ENCODE measurements around the gene SYNE2. TPM values are rescaled to one million over a fixed set of nuclear protein-coding genes. Genes with fewer than 3 reads are reported as not detected.

Gene SYNE2
- polyA plus RNA-seq, 3 donors = 101 to 171 (median 160) TPM

DNA sequence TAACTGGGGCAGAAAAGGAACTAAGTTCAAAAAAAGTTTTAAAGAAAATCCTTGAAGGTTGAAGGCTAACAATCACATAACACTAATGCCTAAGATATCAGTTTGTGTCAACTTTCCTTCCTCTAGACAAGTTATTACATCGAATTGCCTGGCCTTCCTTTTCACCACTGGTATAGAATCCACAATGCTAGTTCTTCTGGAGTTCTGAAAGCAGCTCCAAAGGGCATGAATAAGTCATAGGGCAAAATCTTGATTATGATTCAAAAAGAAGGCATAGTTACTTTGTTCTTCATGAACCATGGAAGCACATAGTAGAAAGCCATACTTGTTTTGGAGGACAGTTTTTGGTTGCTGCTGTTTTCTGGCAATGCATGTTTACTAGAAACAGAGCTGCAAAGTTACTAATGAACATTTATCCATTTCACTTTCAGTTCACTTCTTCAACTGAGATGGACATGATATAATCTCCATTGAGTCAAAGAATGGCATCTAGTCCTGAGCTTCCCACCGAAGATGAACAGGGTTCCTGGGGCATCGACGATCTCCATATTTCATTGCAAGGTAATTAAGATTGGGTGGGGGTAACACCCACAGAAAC is 56.0 kb downstream of the SYNE2 start:
- DNase-seq = no peak

DNA sequence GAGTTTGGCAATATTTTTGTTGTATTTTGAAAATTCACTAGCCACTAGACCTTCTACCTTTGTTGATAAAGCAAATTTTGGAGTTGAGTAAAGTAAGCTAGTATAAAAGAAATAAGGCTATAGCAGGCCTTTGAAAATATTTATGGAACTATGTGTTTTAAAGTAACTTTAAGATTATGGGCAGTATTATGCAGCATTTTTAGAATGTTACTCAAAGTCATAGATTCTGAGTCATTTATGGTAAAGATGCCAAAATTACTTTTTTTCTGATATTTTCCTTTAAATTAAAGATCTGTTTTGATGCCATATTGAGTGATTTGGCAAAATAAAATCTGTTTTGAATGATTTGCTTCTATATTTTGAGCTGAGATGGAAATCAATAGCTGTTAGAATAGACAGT is 57.2 kb downstream of the SYNE2 start:
- DNase-seq = no peak

GRCh38 chr14:63910583-63911363 is 58.0 kb downstream of the SYNE2 start:
- DNase-seq = no peak

GRCh38 chr14:63911404-63911803 is 58.6 kb downstream of the SYNE2 start:
- DNase-seq = no peak

DNA sequence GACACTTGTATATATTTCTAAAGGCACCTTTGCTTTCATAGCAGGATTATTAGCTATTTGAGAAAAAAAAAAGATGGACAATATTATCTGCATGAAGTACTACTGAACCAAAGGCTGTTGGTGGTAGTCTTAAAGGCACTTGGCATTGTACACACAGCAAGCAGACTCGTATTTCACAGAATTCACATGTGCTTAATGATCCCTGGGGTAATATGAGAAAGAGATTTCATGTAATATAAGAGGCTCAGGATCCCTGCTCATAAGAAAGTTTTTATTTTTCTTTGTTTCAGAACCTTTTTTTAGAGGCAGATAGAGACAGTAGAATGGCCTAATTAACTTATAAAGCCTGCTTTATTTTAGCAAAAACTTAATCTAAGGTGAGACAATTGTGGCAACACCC is 59.5 kb downstream of the SYNE2 start:
- DNase-seq = peak; percentile 61

GRCh38 chr14:63918411-63918810 is 65.6 kb downstream of the SYNE2 start:
- DNase-seq = no peak

DNA sequence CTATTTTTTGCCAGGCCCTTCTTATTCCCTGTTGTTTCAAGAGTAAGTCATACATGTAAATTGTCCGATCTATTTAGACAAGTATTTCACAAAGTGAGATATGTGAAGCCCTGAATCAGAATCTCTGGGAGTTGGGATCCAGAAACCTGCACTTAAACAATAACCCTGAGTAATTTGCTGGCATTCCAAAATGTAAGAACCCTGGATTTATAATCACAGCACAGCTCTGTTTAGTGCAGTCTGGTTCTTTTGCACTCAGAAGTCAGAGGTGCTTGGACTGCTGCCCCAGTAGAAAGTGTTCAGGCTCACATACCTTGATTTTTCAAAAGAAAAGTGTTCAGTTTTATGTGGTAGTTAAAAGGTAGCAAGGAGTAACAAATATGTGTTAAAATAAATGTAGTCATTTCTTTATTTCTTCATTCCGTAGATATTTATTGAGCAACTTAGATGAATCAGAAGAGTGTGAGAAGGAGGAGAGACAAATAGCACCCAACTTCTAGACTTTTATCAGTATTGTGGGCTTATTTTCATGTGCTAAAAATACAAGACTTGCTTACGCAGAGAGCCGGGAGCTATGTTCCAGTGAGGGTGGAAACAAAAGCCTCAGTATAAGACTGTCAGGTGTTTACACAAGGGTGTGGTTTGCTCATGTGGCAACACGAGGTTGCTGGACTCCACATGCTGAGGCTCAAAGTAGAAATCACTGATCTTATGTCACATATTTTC is 70.1 kb downstream of the SYNE2 start:
- no peak for DNase-seq

DNA sequence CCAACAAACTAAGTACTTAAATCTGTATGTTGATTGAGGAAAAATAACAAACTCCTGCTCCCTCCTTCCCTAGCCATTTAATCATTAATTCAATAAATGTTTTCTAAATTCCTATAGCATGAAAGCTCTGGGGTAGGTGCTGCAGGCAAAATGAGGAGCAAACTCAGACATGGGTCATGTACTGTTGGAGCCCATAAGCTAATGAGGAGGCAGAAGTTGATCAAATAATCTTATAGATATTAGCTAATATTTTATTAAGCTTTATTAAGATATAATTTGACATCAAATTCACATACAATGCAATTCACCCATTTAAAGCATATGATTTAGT is 70.6 kb downstream of the SYNE2 start:
- DNase-seq = no peak

- DNase-seq = no peak
Measured at GRCh38 chr14:63924375-63924774, 71.6 kb downstream of the SYNE2 start.

DNA sequence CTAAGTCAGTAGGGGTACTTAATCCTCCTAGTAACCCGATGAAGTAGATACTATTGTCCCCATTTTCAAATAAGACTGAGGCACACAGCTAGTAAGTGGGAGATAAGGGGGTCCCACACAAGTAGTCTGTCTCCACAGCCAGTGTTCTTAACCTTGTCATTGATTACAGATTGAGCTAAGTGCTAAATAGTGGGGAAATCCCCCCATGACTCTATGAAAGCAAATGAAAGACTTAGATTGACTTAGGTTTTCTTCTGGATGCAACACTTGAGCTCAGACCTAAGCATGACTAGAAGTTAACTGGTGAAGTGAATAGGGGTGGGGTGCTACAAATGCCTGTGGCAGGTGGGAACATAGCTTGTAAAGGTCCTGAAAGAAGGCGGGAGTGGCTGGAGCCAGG is 73.8 kb downstream of the SYNE2 start:
- no peak for DNase-seq

GRCh38 chr14:63928744-63929174 is 76.0 kb downstream of the SYNE2 start:
- no peak for DNase-seq

GRCh38 chr14:63933110-63933509 is 80.3 kb downstream of the SYNE2 start:
- DNase-seq = no peak

GRCh38 chr14:63933711-63934110 is 80.9 kb downstream of the SYNE2 start:
- DNase-seq = no peak

GRCh38 chr14:63938198-63939005 is 85.6 kb downstream of the SYNE2 start:
- DNase-seq = no peak

- DNase-seq = no peak
Measured at GRCh38 chr14:63939006-63939270, 86.1 kb downstream of the SYNE2 start.

- no peak for DNase-seq
Measured at GRCh38 chr14:63940387-63940786, 87.6 kb downstream of the SYNE2 start.

GRCh38 chr14:63941023-63941422 is 88.2 kb downstream of the SYNE2 start:
- DNase-seq = no peak

GRCh38 chr14:63949696-63950095 is 96.9 kb downstream of the SYNE2 start:
- DNase-seq = no peak

DNA sequence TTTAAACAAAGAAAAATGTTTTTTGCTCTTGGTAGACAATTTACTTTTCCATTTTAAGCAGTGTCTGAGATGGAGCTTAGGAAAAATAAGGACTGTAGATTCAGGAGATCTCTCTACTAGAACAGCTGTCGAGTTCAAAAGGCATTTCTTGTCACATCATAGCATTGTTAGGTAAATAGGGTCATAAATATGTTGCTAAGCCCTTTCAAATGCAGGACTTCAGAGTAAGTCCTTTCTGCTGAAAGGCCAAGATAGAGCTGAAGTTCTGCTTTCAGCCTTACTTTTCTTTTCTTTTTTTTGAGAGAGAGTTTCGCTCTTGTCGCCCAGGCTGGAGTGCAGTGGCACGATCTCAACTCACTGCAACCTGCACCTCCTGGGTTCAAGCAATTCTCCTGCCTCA is 98.2 kb downstream of the SYNE2 start:
- DNase-seq = no peak

DNA sequence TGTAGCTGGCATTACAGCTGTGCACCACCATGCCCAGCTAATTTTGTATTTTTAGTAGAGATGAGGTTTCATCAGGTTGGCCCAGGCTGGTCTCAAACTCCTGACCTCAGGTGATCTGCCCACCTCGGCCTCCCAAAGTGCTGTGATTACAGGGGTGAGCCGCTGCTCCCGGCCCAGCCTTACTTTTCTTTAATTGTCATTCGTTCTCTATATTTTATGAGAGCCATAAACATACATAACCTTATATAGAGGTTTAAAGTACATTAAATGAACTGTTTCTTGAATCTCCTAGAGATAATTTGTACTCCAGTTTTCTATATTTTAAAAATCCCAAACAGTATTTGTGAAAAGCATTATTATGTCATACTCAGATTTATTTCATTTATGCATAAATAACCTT is 98.6 kb downstream of the SYNE2 start:
- DNase-seq = no peak

GRCh38 chr14:63952053-63952932 is 99.5 kb downstream of the SYNE2 start:
- DNase-seq = no peak
